GM18508 (cell line): ENCODE measurements around the gene ITPR1.

Experiments used
- ATAC-seq: cut with Tn5 transposase; IDR thresholded peaks from one replicate; pipeline ENCODE4 v1.9.1; 2021; ENCODE audit warnings: moderate number of reproducible peaks; ENCODE audit not compliant: insufficient read depth, unreplicated experiment

Gene ITPR1

GRCh38 chr3:4629095-4630007 is 136.2 kb downstream of the ITPR1 start:
- no peak for ATAC-seq

- ATAC-seq = no peak
Measured at GRCh38 chr3:4633078-4634004, 140.2 kb downstream of the ITPR1 start.

- no peak for ATAC-seq
Measured at GRCh38 chr3:4634894-4635293, 141.7 kb downstream of the ITPR1 start.

- no peak for ATAC-seq
Measured at GRCh38 chr3:4637265-4637664, 144.1 kb downstream of the ITPR1 start.

- no peak for ATAC-seq
Measured at GRCh38 chr3:4641863-4642563, 148.9 kb downstream of the ITPR1 start.

- no peak for ATAC-seq
Measured at GRCh38 chr3:4642611-4643010, 149.5 kb downstream of the ITPR1 start.

- ATAC-seq = no peak
Measured at GRCh38 chr3:4643904-4644547, 150.9 kb downstream of the ITPR1 start.

GRCh38 chr3:4644951-4645350 is 151.8 kb downstream of the ITPR1 start:
- ATAC-seq = no peak

GRCh38 chr3:4645468-4645867 is 152.3 kb downstream of the ITPR1 start:
- ATAC-seq = no peak

- no peak for ATAC-seq
Measured at GRCh38 chr3:4647411-4647810, 154.3 kb downstream of the ITPR1 start.

- ATAC-seq = no peak
Measured at GRCh38 chr3:4655145-4656045, 162.2 kb downstream of the ITPR1 start.

- ATAC-seq = no peak
Measured at GRCh38 chr3:4656059-4656458, 162.9 kb downstream of the ITPR1 start.

GRCh38 chr3:4656626-4657328 is 163.6 kb downstream of the ITPR1 start:
- ATAC-seq = no peak

- ATAC-seq = no peak
Measured at GRCh38 chr3:4660936-4661335, 167.8 kb downstream of the ITPR1 start.

GRCh38 chr3:4664412-4664811 is 171.3 kb downstream of the ITPR1 start:
- no peak for ATAC-seq

GRCh38 chr3:4665197-4665596 is 172.0 kb downstream of the ITPR1 start:
- ATAC-seq = no peak

GRCh38 chr3:4666071-4666470 is 172.9 kb downstream of the ITPR1 start:
- no peak for ATAC-seq

- no peak for ATAC-seq
Measured at GRCh38 chr3:4670352-4670751, 177.2 kb downstream of the ITPR1 start.
